Measurements from ENCODE around the gene MDFIC. TPM values are rescaled to one million over a fixed set of nuclear protein-coding genes. Genes with fewer than 3 reads are reported as not detected.

The MDFIC gene
- total RNA-seq, 3 donors from 2014 or later = 10.4 to 29.5 (median 13.0) TPM

GRCh38 chr7:115032715-115033703, 111.1 kb downstream of the MDFIC start:
- H3K4me1 ChIP-seq (ENCODE audit: low read depth) = no peaks in the 10 kb centered on the region
- intact Hi-C loops (cut with DNase I, micrococcal nuclease) = no loop called here
- H3K9me3 ChIP-seq = no peaks in the 10 kb centered on the region
- no peaks in the 10 kb centered on the region for H3K36me3 ChIP-seq (ENCODE audit: low read depth)
- ATAC-seq (no peak), DNase-seq (no peak)
- no peak overlapping the region for H3K4me3 ChIP-seq
- TF ChIP-seq, protein P1, sequence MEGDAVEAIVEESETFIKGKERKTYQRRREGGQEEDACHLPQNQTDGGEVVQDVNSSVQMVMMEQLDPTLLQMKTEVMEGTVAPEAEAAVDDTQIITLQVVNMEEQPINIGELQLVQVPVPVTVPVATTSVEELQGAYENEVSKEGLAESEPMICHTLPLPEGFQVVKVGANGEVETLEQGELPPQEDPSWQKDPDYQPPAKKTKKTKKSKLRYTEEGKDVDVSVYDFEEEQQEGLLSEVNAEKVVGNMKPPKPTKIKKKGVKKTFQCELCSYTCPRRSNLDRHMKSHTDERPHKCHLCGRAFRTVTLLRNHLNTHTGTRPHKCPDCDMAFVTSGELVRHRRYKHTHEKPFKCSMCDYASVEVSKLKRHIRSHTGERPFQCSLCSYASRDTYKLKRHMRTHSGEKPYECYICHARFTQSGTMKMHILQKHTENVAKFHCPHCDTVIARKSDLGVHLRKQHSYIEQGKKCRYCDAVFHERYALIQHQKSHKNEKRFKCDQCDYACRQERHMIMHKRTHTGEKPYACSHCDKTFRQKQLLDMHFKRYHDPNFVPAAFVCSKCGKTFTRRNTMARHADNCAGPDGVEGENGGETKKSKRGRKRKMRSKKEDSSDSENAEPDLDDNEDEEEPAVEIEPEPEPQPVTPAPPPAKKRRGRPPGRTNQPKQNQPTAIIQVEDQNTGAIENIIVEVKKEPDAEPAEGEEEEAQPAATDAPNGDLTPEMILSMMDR (IDR thresholded peaks at IDR 0.05) = no peak

GRCh38 chr7:115033917-115034459, 112.1 kb downstream of the MDFIC start:
- no peak overlapping the region for H3K4me3 ChIP-seq
- ATAC-seq = no peak
- DNase-seq = no peak
- H3K9me3 ChIP-seq = no peaks in the 10 kb centered on the region
- no peaks in the 10 kb centered on the region for H3K36me3 ChIP-seq (ENCODE audit: low read depth)
- TF ChIP-seq, protein P1 (IDR thresholded peaks at IDR 0.05) = no peak
- H3K4me1 ChIP-seq (ENCODE audit: low read depth) = no peaks in the 10 kb centered on the region
- intact Hi-C loops (cut with DNase I, micrococcal nuclease) = no loop called here

DNA sequence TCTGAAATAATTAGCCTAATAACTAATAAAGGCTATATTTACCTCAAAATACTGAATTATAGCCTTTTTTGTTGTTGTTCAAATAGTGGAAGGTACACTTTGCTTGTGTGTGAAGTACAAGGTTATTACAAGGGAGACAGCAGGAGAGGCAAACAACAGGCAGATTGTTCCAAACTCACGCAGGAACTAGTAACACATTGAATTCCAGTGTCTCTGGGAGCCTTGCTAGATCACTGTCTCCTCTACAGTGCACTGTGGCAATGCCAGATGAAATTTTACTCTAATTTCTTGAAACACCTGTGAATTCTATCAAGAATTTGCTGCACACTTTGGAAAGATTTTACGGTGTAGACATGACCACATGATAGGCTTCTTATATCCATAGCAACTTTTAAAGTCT, 112.6 kb downstream of the MDFIC start:
- Histone ChIP-seq H3K4me3 (no peak overlapping the region), H3K9me3 (no peaks in the 10 kb centered on the region), H3K4me1 (ENCODE audit: low read depth) (no peaks in the 10 kb centered on the region), H3K36me3 (ENCODE audit: low read depth) (no peaks in the 10 kb centered on the region)
- TF ChIP-seq, protein P1 (IDR thresholded peaks at IDR 0.05) = no peak
- DNase-seq (no peak), ATAC-seq (no peak)
- intact Hi-C loops (cut with DNase I, micrococcal nuclease) = no loop called here

- intact Hi-C loops (cut with DNase I, micrococcal nuclease) = no loop called here
- Histone ChIP-seq H3K4me3 (no peak overlapping the region), H3K36me3 (ENCODE audit: low read depth) (no peaks in the 10 kb centered on the region), H3K4me1 (ENCODE audit: low read depth) (no peaks in the 10 kb centered on the region), H3K9me3 (no peaks in the 10 kb centered on the region)
- ATAC-seq = no peak
- TF ChIP-seq, protein P1 (IDR thresholded peaks at IDR 0.05) = no peak
- DNase-seq = no peak
Measured at GRCh38 chr7:115037128-115037802, 115.4 kb downstream of the MDFIC start.

DNA sequence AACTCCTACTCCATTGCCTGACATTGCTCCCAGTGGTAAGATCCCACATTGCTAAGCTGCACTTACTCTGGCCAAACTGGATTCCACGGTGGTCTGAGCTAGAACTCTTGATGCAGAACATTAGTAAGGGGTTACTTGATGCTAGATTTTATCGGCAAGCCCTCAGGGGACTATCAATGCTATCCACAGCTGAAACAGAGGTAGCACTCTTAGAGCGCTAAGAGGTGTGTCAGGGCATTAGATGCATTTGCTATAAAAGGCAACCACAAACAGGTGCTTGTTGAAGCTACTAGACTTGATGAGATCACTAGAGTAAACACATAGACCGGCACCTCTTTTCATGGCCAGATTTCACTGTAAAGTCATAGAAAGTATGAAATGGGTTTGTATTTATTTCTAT, 116.3 kb downstream of the MDFIC start:
- ATAC-seq (peak; percentile 56), DNase-seq (no peak)
- intact Hi-C loops (cut with DNase I, micrococcal nuclease) = no loop called here
- TF ChIP-seq, protein P1 (IDR thresholded peaks at IDR 0.05) = no peak
- H3K9me3 ChIP-seq = no peaks in the 10 kb centered on the region
- no peaks in the 10 kb centered on the region for H3K4me1 ChIP-seq (ENCODE audit: low read depth)
- no peak overlapping the region for H3K4me3 ChIP-seq
- no peaks in the 10 kb centered on the region for H3K36me3 ChIP-seq (ENCODE audit: low read depth)
